HepG2 (cell line): ENCODE results near the gene PCDHGA5. TPM values are rescaled to one million over a fixed set of nuclear protein-coding genes. Genes with fewer than 3 reads are reported as not detected.

Experiments
- DDIT3 ChIP-seq: sonication (generic); formaldehyde crosslinking; IDR thresholded peaks from 2 replicates; pipeline ENCODE4 v1.4.0; 2020; ENCODE audit warnings: mild to moderate bottlenecking, missing genetic modification reagents
- DMAP1 ChIP-seq: IDR thresholded peaks from 2 replicates; pipeline ENCODE4 v1.6.1; 2016
- ELF1 ChIP-seq: sonication (generic); formaldehyde crosslinking; IDR thresholded peaks from 2 replicates; pipeline ENCODE4 v1.4.0; 2020; ENCODE audit warnings: missing genetic modification reagents
- HMGXB4 ChIP-seq, 2 experiments: sonication (generic) in 1 of 2; formaldehyde crosslinking in 1 of 2; IDR thresholded peaks; 2 replicates each; pipeline versions ENCODE4 v1.4.0 to v1.6.1; 2018 to 2020; ENCODE audit warnings: missing genetic modification reagents in 2 of 2, borderline replicate concordance in 1 of 2, low read depth in 1 of 2, mild to moderate bottlenecking in 1 of 2, missing biosample characterization in 1 of 2
- LCORL ChIP-seq, 2 experiments: fragments of 450-650 bp in 1 of 2; sonication (generic) in 1 of 2; formaldehyde crosslinking in 1 of 2; IDR thresholded peaks; 2 replicates each; pipeline versions ENCODE4 v1.5.0 to v1.6.1; 2017 to 2020; ENCODE audit warnings: antibody characterized with exemption in 1 of 2, missing genetic modification reagents in 1 of 2
- RBM39 ChIP-seq: fragments of 200-400 bp; formaldehyde crosslinking; IDR thresholded peaks from one replicate; pipeline ENCODE4 v1.6.1; 2018; ENCODE audit warnings: antibody characterized with exemption, mild to moderate bottlenecking, low read depth, low read length; ENCODE audit not compliant: poor library complexity, severe bottlenecking
- SOX5 ChIP-seq: IDR thresholded peaks from 2 replicates; pipeline ENCODE4 v1.6.1; 2016; ENCODE audit warnings: borderline replicate concordance
- TFAP4 ChIP-seq: sonication (generic); IDR thresholded peaks from 2 replicates; pipeline ENCODE4 v1.6.1; 2016; ENCODE audit warnings: low read depth, borderline replicate concordance
- ZHX2 ChIP-seq, 2 experiments: sonication (generic) in 1 of 2; formaldehyde crosslinking in 1 of 2; IDR thresholded peaks; 2 replicates each; pipeline versions ENCODE4 v1.6.1 to v1.9.0; 2014 to 2022; ENCODE audit warnings: antibody characterized with exemption in 1 of 2, borderline replicate concordance in 1 of 2, inconsistent platforms in 1 of 2, low read depth in 1 of 2, missing genetic modification reagents in 1 of 2
- ZNF280D ChIP-seq: sonication (generic); formaldehyde crosslinking; IDR thresholded peaks from 2 replicates; pipeline ENCODE4 v1.5.1; 2020; ENCODE audit warnings: mild to moderate bottlenecking, missing genetic modification reagents
- ZNF501 ChIP-seq: sonication (generic); formaldehyde crosslinking; IDR thresholded peaks from 2 replicates; pipeline ENCODE4 v1.5.1; 2020; ENCODE audit warnings: mild to moderate bottlenecking, moderate library complexity, missing genetic modification reagents
- ZNF552 ChIP-seq: sonication (generic); formaldehyde crosslinking; IDR thresholded peaks from 2 replicates; pipeline ENCODE4 v1.9.0; 2022; ENCODE audit warnings: missing genetic modification reagents, mild to moderate bottlenecking, borderline replicate concordance
- ZNF704 ChIP-seq: sonication (generic); formaldehyde crosslinking; IDR thresholded peaks from 2 replicates; pipeline ENCODE4 v1.8.1; 2023; ENCODE audit warnings: mild to moderate bottlenecking, inconsistent platforms, moderate library complexity, missing genetic modification reagents, borderline replicate concordance
- polyA plus RNA-seq, 8 experiments: library from polyadenylated mRNA; depleted of rRNA in 3 of 8; stranded (reverse) in 7 of 8; unstranded in 1 of 8; fragments of >200 nt; fragmentation: Illumina TruSeq in 4 of 8; extraction: Trizol in 4 of 8; gene quantifications; 2 replicates each; pipeline versions ENCODE4 v1.2.1 to v1.2.3, GENCODE V29; 2011 to 2016; ENCODE audit warnings: low read depth in 4 of 8, missing spikeins in 1 of 8, mixed read lengths in 1 of 8; ENCODE audit not compliant: insufficient read depth in 1 of 8
- total RNA-seq, 5 experiments: library from RNA; depleted of rRNA; stranded (reverse); fragments of >200 nt; fragmentation: Illumina TruSeq; extraction: Trizol; gene quantifications; 2 replicates each; pipeline ENCODE4 v1.2.3, GENCODE V29; 2016; ENCODE audit warnings: low read depth in 1 of 5

PCDHGA5 gene
- total and polyA plus RNA-seq, 2 of the 13 experiments (the other 11 are each of a cell fraction or from before 2014, with no cell fraction given), result 0.27 to 0.32 TPM

GRCh38 chr5:141326088-141326854, 37.7 kb upstream of the PCDHGA5 start (continued):
- TF ChIP-seq RBM39, result no peak
- no peak for TF ChIP-seq SOX5
- peak; percentile 63 to 77 for TF ChIP-seq HMGXB4 (CRISPR knock-in tag; IDR thresholded peaks at IDR 0.05; ENCODE audit: borderline replicate concordance in 1 of 2, low read depth in 1 of 2)
- no peak for TF ChIP-seq ZHX2 (IDR thresholded peaks at IDR 0.05; ENCODE audit: low read depth)
- no peak for TF ChIP-seq ZHX2 (CRISPR knock-in tag; IDR thresholded peaks at IDR 0.05; ENCODE audit: borderline replicate concordance)
- TF ChIP-seq ZNF552 (CRISPR knock-in tag), result no peak
- TF ChIP-seq TFAP4, result no peak
- TF ChIP-seq DMAP1 (CRISPR knock-in tag), result no peak
- no peak for TF ChIP-seq ZNF704 (CRISPR knock-in tag)
- 0 out of 2 replicates have a peak, but pooled peaks have one; percentile 39 for TF ChIP-seq ZNF501 (CRISPR knock-in tag)
- TF ChIP-seq LCORL (IDR thresholded peaks at IDR 0.05), result no peak
- TF ChIP-seq LCORL (CRISPR knock-in tag; IDR thresholded peaks at IDR 0.05), result no peak
- TF ChIP-seq DDIT3 (CRISPR knock-in tag), result no peak
- no peak for TF ChIP-seq ELF1 (CRISPR knock-in tag)
- no peak for TF ChIP-seq ZNF280D (CRISPR knock-in tag)
